Activated CD8-positive, alpha-beta memory T cell treated with anti-CD3 and anti-CD28 coated beads, Interleukin-2, amount 50 U/mL, for 1 hour (primary cell): ENCODE data around the gene PTPRT.
"Not testable (repeated sequence)": the region's sequence is repeated elsewhere in the genome, so short reads cannot be mapped to it uniquely, and the experiment has no call there.

Source experiments
- DNase-seq: peaks from one replicate; pipeline ENCODE4 v3.0.0-alpha.2; 2020; ENCODE audit errors: extremely low read depth

Gene PTPRT

GRCh38 chr20:42914302-42914701 lies 275.4 kb downstream of the PTPRT start:
- no peak for DNase-seq

- DNase-seq = not testable (repeated sequence)
These were observed 278.9 kb downstream of the PTPRT start for GRCh38 chr20:42910808-42911207.

GRCh38 chr20:42907730-42908129 lies 282.0 kb downstream of the PTPRT start:
- no peak for DNase-seq

GRCh38 chr20:42906120-42906519 lies 283.6 kb downstream of the PTPRT start:
- no peak for DNase-seq

GRCh38 chr20:42902509-42902908 lies 287.2 kb downstream of the PTPRT start:
- no peak for DNase-seq

- no peak for DNase-seq
These were observed 287.8 kb downstream of the PTPRT start for GRCh38 chr20:42901689-42902440.

GRCh38 chr20:42900764-42901163 lies 288.9 kb downstream of the PTPRT start:
- not testable (repeated sequence) for DNase-seq

GRCh38 chr20:42895020-42895419 lies 294.7 kb downstream of the PTPRT start:
- DNase-seq = no peak

GRCh38 chr20:42894483-42894882 lies 295.2 kb downstream of the PTPRT start:
- no peak for DNase-seq

GRCh38 chr20:42889517-42889916 lies 300.2 kb downstream of the PTPRT start:
- DNase-seq = no peak

- no peak for DNase-seq
These were observed 302.4 kb downstream of the PTPRT start for GRCh38 chr20:42887281-42887680.

- no peak for DNase-seq
These were observed 302.9 kb downstream of the PTPRT start for GRCh38 chr20:42886801-42887200.

GRCh38 chr20:42886046-42886445 lies 303.7 kb downstream of the PTPRT start:
- DNase-seq = no peak

- DNase-seq = no peak
These were observed 314.1 kb downstream of the PTPRT start for GRCh38 chr20:42875581-42875980.

- no peak for DNase-seq
These were observed 316.4 kb downstream of the PTPRT start for GRCh38 chr20:42873259-42873658.

GRCh38 chr20:42864116-42864515 lies 325.6 kb downstream of the PTPRT start:
- DNase-seq = no peak

GRCh38 chr20:42862446-42862845 lies 327.3 kb downstream of the PTPRT start:
- DNase-seq = no peak

- no peak for DNase-seq
These were observed 332.3 kb downstream of the PTPRT start for GRCh38 chr20:42857446-42857845.

- no peak for DNase-seq
These were observed 333.8 kb downstream of the PTPRT start for GRCh38 chr20:42855896-42856295.

GRCh38 chr20:42852691-42853090 lies 337.0 kb downstream of the PTPRT start:
- DNase-seq = no peak

GRCh38 chr20:42846784-42847490 lies 342.8 kb downstream of the PTPRT start:
- DNase-seq = no peak

GRCh38 chr20:42844751-42845150 lies 345.0 kb downstream of the PTPRT start:
- no peak for DNase-seq

GRCh38 chr20:42837456-42837855 lies 352.2 kb downstream of the PTPRT start:
- DNase-seq = no peak
